IPS-18c (cell line): ENCODE results near the gene GOLM1.
"Not testable (repeated sequence)": the region's sequence is repeated elsewhere in the genome, so short reads cannot be mapped to it uniquely, and the experiment has no call there.

Experiments
- H3K4me3 ChIP-seq: 2 replicates; pipeline ENCODE4 v1.7.0; 2013; ENCODE audit warnings: low read depth, mild to moderate bottlenecking, low read length, moderate library complexity; ENCODE audit not compliant: insufficient read depth
- H3K9me3 ChIP-seq: one replicate; pipeline ENCODE4 v1.6.1; 2013; ENCODE audit warnings: mild to moderate bottlenecking, low read length, moderate library complexity; ENCODE audit not compliant: control insufficient read depth, insufficient read depth

Gene GOLM1, protein sequence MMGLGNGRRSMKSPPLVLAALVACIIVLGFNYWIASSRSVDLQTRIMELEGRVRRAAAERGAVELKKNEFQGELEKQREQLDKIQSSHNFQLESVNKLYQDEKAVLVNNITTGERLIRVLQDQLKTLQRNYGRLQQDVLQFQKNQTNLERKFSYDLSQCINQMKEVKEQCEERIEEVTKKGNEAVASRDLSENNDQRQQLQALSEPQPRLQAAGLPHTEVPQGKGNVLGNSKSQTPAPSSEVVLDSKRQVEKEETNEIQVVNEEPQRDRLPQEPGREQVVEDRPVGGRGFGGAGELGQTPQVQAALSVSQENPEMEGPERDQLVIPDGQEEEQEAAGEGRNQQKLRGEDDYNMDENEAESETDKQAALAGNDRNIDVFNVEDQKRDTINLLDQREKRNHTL

GRCh38 chr9:86098824-86099700 lies at the start of gene GOLM1:
GOLM1 (minus strand) TSS chr9:86099558; CDS start chr9:86079320, 20,238 bp downstream.
- peak within 1 kb of the TSS; percentile 82 for H3K4me3 ChIP-seq
- H3K9me3 ChIP-seq, result no peaks in the 10 kb centered on the region

GRCh38 chr9:86146671-86147070 lies 47.3 kb upstream of the GOLM1 start:
- H3K9me3 ChIP-seq, H3K4me3 ChIP-seq: not testable (repeated sequence)

DNA sequence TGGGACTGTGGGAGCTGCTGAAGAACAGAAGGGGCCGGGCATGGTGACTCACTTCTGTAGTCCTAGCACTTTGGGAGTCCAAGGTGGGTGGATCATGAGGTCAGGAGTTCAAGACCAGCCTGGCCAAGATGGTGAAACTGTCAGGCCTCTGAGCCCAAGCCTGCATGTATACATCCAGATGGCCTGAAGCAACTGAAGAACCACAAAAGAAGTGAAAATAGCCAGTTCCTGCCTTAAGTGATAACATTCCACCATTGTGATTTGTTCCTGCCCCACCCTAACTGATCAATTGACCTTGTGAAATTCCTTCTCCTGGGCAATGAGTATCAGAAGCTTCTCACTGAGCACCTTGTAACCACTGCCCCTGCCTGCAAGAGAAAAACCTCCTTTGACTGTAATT lies 46.6 kb upstream of the GOLM1 start:
- not testable (repeated sequence) for H3K4me3 ChIP-seq, H3K9me3 ChIP-seq

GRCh38 chr9:86142973-86143372 lies 43.6 kb upstream of the GOLM1 start:
- no peak overlapping the region for H3K4me3 ChIP-seq
- no peaks in the 10 kb centered on the region for H3K9me3 ChIP-seq

DNA sequence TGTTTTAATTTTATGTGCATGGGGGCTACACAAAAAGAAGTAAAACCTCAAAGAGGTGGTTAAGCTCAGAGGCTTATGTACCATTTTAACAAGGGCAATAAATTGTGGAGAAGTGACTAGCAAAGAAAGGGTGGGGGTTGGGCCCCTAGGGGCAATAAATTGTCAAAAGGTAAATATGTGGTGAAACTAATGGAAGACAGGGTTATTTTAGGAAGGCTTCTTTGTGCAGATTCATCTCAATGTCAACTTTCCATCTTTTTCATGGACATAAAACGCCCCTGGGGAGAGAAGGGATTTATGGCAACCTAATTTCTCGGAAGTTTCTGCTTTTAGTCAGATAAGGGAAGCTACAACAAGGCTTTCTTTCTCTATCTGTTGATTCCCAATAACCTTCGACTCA lies 42.5 kb upstream of the GOLM1 start:
- H3K4me3 ChIP-seq, result no peak overlapping the region
- no peaks in the 10 kb centered on the region for H3K9me3 ChIP-seq

DNA sequence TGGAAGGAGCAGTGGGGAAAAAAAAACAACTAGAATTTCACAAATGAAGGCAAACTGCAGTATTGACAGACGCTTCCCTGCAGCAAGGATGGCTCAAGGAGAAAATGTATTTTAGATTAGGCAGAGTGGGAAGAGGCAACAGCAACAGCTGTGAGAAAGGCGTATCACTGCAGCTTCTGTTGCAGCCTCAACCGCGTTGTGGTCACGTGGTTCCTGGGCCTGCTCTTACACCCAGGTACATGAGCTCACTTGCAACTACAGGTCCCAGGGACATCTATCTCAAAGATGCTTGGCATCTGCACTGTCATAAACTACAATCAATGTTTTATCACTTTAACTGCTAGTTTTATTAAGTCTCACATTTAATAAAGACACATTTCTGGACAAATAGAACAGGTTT lies 36.0 kb upstream of the GOLM1 start:
- Histone ChIP-seq H3K4me3 (no peak overlapping the region), H3K9me3 (no peaks in the 10 kb centered on the region)

- H3K4me3 ChIP-seq, result no peak overlapping the region
- H3K9me3 ChIP-seq, result peaks cover 3% of the 10 kb centered on the region
Observed at GRCh38 chr9:86134361-86134760, 35.0 kb upstream of the GOLM1 start.

DNA sequence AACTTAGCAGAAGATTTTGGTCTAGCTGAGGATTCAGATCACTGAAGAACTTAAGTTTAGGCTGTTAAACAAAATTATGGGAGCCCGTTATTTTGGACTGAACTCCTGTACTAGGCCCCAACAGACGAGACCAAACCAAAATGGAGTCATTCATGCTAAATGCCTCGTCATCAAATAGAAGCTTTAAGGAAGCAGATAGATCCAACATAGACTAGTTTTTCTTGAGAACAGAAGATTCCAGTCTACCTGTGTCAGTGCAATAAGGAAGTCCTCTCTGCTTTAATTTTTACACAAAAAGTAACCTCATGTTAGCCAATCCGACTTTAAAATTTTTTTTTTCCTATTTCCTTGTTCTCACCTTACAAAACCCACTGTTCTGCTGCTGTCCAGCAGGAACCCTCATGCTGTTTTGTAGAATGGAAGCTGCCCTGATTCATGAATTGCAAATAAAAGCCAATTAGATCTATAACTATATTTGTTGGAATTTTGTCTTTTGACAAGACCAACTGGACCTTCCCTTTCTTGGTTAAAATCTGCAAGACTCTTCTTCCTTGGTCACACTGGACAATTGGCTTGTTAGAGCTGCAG lies 29.0 kb upstream of the GOLM1 start:
- Histone ChIP-seq H3K9me3 (peaks cover 3% of the 10 kb centered on the region), H3K4me3 (no peak overlapping the region)

DNA sequence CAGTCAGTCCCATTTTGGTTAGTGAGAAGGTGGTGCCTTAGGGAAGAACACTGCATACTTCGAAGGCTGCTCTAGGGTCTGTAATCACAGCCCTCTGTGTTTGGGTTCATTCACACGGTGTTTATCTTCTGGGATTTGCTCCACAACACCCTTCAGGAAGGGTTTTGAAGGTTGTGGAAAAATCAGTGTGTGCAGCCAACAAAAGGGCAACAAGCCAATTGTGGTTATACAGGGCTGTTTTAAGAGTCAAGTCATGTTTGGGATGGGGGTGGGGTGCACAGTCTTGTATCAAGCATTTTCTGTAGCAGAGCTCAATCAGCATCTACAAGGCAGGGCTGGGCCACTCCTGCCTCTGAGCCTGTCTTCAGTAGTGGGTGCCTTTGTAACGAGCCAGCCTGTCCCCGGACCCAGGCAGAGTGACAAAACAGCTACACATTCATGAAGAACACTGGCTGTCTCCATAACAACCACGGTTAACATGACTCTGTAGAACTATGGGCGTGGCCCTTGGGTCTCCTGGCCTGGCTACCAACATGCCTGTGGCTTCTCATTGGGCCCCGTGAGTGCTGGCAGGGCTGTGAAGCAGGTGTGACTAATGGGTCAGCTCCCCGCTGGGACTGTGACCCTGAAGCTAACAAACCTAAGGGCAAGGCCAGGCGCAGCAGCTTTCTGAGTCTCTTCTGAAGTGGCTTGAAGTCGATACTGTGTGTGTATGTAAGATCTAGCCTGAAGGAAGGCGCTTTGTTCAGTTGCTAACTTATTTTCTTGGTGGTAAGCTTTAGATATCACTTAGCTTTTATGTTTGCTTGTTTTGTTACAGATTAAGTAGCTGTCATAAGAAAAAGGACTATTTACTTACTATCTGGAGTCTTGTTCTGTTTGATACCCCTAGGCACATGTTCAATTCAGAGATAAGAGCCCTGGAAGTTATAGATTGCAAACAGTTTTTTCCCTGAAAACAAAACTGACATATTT lies 27.9 kb upstream of the GOLM1 start:
- peaks cover 3% of the 10 kb centered on the region for H3K9me3 ChIP-seq
- no peak overlapping the region for H3K4me3 ChIP-seq

DNA sequence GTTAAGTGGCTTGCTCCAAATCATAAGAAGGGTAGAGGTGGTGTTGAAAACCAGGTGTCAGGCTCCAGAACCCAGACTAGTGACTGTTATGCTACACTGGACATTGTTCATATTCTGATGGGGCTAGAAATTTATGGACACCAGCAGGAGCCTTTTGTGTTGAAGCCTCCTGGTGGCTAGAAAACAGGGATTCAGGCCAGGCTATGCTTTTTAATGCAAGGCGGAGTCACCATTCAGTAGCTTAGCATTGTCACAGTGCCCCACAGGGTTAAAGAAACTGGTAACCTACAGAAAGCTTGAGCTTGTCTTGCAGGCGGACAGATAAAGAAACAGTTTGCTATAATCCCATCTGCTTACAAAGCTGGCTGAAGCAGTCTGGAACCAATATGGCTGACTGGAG lies 23.0 kb upstream of the GOLM1 start:
- no peak overlapping the region for H3K4me3 ChIP-seq
- peaks cover 2% of the 10 kb centered on the region for H3K9me3 ChIP-seq

- H3K4me3 ChIP-seq, result no peak overlapping the region
- H3K9me3 ChIP-seq, result peaks cover 2% of the 10 kb centered on the region
Observed at GRCh38 chr9:86119457-86119856, 20.1 kb upstream of the GOLM1 start.

DNA sequence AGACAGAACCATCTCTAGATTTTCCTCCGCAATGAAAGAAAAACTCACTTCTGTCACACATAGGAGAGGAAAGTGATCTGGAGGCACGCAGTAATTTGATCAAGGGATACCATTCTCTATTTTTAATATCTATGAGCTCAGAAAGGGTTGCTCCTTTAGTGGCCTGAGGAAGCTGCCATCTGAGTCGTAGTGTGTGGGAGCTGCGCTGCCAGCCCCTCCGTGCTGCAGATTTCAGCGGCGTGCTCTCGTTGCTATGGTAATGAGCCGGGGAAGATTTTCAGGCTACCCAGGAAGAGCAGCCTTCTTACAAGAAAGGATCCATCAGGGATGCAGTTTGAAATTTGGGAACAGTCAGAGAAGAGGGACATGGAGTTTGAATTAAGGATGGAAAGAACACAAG lies 17.1 kb upstream of the GOLM1 start:
- H3K4me3 ChIP-seq, result no peak overlapping the region
- H3K9me3 ChIP-seq, result peaks cover 2% of the 10 kb centered on the region

DNA sequence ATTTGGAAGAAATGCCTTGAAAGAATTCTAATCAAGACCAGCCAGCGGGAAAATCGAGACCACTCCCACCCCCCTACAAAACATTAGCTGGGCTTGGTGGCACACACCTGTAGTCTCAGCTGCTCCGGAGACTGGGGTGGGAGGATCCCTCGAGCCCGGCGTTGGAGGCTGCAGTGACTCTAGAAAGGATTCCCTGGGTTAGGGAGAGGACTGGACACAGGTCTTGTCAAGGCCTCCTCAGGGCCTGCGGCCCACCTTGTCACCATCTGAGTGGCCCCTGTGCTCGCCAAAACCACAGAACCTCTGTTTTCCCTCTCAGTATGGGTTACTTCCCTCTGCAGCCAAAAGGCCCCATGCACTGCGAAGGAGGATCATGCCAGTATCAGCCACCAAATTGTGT lies 16.5 kb upstream of the GOLM1 start:
- H3K9me3 ChIP-seq, result peaks cover 2% of the 10 kb centered on the region
- no peak overlapping the region for H3K4me3 ChIP-seq

- H3K9me3 ChIP-seq, result no peaks in the 10 kb centered on the region
- no peak overlapping the region for H3K4me3 ChIP-seq
Observed at GRCh38 chr9:86112057-86112456, 12.7 kb upstream of the GOLM1 start.

DNA sequence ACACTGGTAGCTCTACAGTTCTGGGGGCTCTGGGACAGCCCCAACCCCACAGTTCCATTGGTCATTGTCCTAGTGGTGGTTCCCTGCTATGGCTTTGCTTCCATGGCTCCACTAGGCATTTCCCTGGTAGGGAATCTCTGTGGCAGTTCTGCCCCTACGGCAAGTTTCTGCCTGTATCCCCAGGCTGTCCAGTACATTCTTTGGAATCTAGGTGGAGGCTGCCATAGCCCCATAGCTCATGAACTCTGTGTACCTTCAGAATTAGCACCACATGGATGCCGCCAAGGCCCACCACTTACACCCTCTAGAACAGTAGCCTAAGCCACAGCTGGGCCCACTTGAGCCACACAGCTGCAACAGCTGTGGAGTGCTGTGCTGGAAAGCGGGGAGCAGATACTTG lies 3.3 kb upstream of the GOLM1 start:
- H3K4me3 ChIP-seq, result no peak overlapping the region

DNA sequence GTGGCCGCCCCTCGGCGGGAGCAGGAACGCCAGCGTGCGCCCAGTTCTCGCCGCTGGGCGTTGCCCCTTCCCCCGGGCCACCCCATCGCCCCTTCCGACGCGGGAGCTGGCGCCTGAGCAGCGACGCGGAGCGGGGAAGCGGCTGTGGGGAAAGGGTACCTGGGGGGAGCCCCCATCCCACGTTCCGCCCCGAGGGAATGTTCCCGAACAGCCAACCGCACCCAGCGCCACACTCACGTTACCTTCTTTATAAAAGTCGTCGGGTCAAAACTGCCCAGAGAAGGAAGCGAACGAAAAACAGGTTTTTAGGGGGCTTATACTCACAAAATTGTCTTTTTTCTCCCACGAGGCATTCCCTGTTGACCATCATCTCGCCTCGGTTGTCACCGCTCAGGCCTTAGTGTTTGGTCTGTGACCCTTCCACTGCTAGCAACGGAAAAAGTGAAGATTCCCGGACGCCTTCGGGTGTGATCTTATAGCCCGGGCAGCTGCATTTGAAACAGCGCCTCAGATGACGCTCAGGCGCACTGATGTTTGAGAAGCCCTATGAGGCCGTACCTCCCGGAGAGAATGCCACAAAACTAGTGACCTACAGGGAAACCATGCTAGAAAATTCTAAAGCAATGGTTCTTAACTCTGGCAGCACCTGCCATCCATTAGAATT lies 475 bp upstream of the GOLM1 start:
- peak overlapping the region; percentile 70 for H3K4me3 ChIP-seq

More for the DNA sequence above, 3.3 kb upstream of the GOLM1 start:
- no peaks in the 10 kb centered on the region for H3K9me3 ChIP-seq

More for the DNA sequence above, 475 bp upstream of the GOLM1 start:
- H3K9me3 ChIP-seq, result no peaks in the 10 kb centered on the region
